Measurements from ENCODE around the gene APBA1.

DNA sequence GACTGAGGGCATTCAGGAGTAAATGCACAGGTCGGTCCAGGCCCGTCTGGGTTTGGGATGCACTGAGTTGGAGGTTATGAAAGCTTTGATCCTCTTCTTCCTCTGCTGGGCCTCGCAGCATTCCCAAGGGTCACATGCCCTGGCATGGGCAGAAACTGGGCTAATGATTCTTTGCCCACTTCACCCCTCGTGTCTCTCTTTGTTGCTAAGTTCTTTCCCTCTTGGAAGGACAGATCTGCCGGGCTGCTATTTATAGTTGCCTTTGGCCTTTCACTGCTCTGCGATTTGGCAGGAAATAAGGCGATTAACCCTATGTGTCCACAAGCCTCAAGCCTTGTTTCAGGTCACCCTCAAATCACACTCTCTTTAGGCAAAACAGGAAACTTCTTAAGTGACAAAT lies 280.2 kb downstream of the APBA1 start:
- no peak for TF ChIP-seq SP1 (CRISPR knock-in tag; IDR thresholded peaks at IDR 0.05)
- no peak for TF ChIP-seq DMBX1 (CRISPR knock-in tag; IDR thresholded peaks at IDR 0.05; ENCODE audit: borderline replicate concordance)
- TF ChIP-seq, protein P1, sequence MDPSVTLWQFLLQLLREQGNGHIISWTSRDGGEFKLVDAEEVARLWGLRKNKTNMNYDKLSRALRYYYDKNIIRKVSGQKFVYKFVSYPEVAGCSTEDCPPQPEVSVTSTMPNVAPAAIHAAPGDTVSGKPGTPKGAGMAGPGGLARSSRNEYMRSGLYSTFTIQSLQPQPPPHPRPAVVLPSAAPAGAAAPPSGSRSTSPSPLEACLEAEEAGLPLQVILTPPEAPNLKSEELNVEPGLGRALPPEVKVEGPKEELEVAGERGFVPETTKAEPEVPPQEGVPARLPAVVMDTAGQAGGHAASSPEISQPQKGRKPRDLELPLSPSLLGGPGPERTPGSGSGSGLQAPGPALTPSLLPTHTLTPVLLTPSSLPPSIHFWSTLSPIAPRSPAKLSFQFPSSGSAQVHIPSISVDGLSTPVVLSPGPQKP (CRISPR knock-in tag; IDR thresholded peaks at IDR 0.05): no peak
- TF ChIP-seq NFIC (IDR thresholded peaks at IDR 0.05): no peak
- TF ChIP-seq, protein P2, sequence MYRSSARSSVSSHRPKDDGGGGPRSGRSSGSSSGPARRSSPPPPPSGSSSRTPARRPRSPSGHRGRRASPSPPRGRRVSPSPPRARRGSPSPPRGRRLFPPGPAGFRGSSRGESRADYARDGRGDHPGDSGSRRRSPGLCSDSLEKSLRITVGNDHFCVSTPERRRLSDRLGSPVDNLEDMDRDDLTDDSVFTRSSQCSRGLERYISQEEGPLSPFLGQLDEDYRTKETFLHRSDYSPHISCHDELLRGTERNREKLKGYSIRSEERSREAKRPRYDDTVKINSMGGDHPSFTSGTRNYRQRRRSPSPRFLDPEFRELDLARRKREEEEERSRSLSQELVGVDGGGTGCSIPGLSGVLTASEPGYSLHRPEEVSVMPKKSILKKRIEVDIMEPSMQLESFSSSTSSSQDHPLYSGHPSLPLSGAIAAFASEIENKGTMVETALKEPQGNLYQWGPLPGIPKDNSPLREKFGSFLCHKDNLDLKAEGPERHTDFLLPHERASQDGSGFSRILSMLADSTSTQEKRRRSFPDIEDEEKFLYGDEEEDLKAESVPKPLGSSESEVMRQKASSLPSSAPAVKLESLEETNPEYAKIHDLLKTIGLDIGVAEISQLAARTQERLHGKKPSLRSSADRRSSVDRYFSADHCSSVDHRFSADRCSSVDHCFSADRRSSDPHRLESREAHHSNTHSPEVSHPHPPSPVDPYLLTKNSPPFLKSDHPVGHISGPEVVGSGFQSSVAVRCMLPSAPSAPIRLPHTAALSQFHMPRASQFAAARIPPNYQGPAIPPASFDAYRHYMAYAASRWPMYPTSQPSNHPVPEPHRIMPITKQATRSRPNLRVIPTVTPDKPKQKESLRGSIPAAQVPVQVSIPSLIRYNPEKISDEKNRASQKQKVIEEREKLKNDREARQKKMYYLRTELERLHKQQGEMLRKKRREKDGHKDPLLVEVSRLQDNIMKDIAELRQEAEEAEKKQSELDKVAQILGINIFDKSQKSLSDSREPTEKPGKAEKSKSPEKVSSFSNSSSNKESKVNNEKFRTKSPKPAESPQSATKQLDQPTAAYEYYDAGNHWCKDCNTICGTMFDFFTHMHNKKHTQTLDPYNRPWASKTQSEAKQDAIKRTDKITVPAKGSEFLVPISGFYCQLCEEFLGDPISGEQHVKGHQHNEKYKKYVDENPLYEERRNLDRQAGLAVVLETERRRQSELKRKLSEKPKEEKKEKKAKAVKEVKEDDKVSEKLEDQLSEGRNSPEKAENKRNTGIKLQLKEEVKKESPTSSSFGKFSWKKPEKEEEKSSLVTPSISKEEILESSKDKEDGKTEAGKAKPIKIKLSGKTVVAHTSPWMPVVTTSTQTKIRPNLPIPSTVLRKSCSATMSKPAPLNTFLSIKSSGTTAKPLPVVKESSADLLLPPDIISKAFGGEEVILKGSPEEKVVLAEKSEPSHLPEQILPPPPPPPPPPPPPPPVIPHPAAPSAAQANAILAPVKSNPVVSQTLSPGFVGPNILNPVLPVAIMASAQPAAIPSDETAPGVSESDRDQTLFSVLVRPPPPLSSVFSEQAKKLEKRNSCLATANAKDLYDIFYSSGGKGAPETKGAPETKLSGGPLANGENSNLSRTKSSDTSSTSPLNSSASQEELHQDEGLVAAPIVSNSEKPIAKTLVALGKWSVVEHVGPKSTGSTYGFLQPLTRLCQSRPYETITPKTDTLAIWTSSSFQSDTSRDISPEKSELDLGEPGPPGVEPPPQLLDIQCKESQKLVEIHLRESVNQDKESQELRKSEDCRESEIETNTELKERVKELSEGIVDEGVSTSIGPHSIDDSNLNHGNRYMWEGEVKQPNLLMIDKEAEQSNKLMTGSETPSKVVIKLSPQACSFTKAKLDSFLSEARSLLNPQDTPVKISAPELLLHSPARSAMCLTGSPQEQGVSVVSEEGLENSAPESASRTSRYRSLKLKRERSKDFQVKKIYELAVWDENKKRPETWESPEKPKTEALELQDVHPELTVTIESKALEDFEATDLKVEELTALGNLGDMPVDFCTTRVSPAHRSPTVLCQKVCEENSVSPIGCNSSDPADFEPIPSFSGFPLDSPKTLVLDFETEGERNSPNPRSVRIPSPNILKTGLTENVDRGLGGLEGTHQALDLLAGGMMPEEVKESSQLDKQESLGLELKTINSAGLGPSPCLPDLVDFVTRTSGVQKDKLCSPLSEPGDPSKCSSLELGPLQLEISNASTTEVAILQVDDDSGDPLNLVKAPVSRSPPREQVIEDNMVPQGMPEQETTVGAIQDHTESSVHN (IDR thresholded peaks at IDR 0.05; ENCODE audit: borderline replicate concordance in 1 of 2, low read depth in 1 of 2): no peak
- TF ChIP-seq SPI1 (IDR thresholded peaks at IDR 0.05; ENCODE audit: borderline replicate concordance, low read depth, low read length): no peak
- TF ChIP-seq, protein P3, sequence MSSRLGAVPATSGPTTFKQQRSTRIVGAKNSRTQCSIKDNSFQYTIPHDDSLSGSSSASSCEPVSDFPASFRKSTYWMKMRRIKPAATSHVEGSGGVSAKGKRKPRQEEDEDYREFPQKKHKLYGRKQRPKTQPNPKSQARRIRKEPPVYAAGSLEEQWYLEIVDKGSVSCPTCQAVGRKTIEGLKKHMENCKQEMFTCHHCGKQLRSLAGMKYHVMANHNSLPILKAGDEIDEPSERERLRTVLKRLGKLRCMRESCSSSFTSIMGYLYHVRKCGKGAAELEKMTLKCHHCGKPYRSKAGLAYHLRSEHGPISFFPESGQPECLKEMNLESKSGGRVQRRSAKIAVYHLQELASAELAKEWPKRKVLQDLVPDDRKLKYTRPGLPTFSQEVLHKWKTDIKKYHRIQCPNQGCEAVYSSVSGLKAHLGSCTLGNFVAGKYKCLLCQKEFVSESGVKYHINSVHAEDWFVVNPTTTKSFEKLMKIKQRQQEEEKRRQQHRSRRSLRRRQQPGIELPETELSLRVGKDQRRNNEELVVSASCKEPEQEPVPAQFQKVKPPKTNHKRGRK (tag; IDR thresholded peaks at IDR 0.05): no peak
- TF ChIP-seq KAT7 (CRISPR knock-in tag; IDR thresholded peaks at IDR 0.05; ENCODE audit: borderline replicate concordance): no peak
- no peak for TF ChIP-seq RBFOX2 (IDR thresholded peaks at IDR 0.05; ENCODE audit: low read depth, low read length)
- no peak for TF ChIP-seq GABPA (tag; conservative IDR thresholded peaks at IDR 0.05; ENCODE audit: low read depth)
